ENCODE results near the gene INTS6. TPM values are rescaled to one million over a fixed set of nuclear protein-coding genes. Genes with fewer than 3 reads are reported as not detected.
A peak's percentile ranks its signal among the peaks of the same experiment; 100 is the strongest.

INTS6 gene
- total RNA-seq, 1 experiment from 2014 or later: 27.2 TPM

DNA sequence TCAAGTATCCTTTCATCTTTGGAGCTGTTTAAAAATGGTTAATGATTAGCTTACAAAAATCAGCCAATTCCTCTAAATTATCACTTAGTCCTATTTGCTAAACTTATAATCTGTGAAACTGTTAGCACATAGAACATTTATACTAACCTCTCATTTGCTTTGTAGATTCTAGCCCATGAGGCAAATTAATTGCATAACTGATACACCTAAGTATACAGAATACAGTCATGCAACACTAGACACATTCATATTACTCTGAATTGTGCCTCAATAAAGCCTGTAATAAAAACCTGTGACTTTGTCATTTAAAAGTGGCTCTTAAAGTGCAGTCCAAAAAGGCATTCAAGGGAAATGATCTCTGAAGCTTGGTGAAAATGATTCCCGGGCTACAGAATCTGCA is 92.3 kb downstream of the INTS6 start:
- TF ChIP-seq ZNF423 (CRISPR knock-in tag; IDR thresholded peaks at IDR 0.05) (no peak), CREB1 (CRISPR knock-in tag; IDR thresholded peaks at IDR 0.05) (no peak), HMGA2 (CRISPR knock-in tag; IDR thresholded peaks at IDR 0.05) (no peak), FOXK1 (CRISPR knock-in tag; IDR thresholded peaks at IDR 0.05) (no peak), ZNF232 (CRISPR knock-in tag; IDR thresholded peaks at IDR 0.05) (no peak), ZNF671 (CRISPR knock-in tag; IDR thresholded peaks at IDR 0.05) (no peak), SP1 (CRISPR knock-in tag; conservative IDR thresholded peaks at IDR 0.05) (no peak), ZNF219 (CRISPR knock-in tag; IDR thresholded peaks at IDR 0.05; ENCODE audit: borderline replicate concordance) (no peak), ZNF416 (CRISPR knock-in tag; IDR thresholded peaks at IDR 0.05) (no peak)
- TF ChIP-seq, protein P1, sequence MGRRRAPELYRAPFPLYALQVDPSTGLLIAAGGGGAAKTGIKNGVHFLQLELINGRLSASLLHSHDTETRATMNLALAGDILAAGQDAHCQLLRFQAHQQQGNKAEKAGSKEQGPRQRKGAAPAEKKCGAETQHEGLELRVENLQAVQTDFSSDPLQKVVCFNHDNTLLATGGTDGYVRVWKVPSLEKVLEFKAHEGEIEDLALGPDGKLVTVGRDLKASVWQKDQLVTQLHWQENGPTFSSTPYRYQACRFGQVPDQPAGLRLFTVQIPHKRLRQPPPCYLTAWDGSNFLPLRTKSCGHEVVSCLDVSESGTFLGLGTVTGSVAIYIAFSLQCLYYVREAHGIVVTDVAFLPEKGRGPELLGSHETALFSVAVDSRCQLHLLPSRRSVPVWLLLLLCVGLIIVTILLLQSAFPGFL (CRISPR knock-in tag; IDR thresholded peaks at IDR 0.05; ENCODE audit: borderline replicate concordance): no peak
- TF ChIP-seq, protein P2, sequence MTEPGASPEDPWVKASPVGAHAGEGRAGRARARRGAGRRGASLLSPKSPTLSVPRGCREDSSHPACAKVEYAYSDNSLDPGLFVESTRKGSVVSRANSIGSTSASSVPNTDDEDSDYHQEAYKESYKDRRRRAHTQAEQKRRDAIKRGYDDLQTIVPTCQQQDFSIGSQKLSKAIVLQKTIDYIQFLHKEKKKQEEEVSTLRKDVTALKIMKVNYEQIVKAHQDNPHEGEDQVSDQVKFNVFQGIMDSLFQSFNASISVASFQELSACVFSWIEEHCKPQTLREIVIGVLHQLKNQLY (CRISPR knock-in tag; IDR thresholded peaks at IDR 0.05): no peak
- TF ChIP-seq, protein P3, sequence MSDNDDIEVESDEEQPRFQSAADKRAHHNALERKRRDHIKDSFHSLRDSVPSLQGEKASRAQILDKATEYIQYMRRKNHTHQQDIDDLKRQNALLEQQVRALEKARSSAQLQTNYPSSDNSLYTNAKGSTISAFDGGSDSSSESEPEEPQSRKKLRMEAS (CRISPR knock-in tag; IDR thresholded peaks at IDR 0.05): no peak
- TF ChIP-seq, protein P4, sequence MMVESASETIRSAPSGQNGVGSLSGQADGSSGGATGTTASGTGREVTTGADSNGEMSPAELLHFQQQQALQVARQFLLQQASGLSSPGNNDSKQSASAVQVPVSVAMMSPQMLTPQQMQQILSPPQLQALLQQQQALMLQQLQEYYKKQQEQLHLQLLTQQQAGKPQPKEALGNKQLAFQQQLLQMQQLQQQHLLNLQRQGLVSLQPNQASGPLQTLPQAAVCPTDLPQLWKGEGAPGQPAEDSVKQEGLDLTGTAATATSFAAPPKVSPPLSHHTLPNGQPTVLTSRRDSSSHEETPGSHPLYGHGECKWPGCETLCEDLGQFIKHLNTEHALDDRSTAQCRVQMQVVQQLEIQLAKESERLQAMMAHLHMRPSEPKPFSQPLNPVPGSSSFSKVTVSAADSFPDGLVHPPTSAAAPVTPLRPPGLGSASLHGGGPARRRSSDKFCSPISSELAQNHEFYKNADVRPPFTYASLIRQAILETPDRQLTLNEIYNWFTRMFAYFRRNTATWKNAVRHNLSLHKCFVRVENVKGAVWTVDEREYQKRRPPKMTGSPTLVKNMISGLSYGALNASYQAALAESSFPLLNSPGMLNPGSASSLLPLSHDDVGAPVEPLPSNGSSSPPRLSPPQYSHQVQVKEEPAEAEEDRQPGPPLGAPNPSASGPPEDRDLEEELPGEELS (CRISPR knock-in tag; IDR thresholded peaks at IDR 0.05): no peak
- TF ChIP-seq, protein P5, sequence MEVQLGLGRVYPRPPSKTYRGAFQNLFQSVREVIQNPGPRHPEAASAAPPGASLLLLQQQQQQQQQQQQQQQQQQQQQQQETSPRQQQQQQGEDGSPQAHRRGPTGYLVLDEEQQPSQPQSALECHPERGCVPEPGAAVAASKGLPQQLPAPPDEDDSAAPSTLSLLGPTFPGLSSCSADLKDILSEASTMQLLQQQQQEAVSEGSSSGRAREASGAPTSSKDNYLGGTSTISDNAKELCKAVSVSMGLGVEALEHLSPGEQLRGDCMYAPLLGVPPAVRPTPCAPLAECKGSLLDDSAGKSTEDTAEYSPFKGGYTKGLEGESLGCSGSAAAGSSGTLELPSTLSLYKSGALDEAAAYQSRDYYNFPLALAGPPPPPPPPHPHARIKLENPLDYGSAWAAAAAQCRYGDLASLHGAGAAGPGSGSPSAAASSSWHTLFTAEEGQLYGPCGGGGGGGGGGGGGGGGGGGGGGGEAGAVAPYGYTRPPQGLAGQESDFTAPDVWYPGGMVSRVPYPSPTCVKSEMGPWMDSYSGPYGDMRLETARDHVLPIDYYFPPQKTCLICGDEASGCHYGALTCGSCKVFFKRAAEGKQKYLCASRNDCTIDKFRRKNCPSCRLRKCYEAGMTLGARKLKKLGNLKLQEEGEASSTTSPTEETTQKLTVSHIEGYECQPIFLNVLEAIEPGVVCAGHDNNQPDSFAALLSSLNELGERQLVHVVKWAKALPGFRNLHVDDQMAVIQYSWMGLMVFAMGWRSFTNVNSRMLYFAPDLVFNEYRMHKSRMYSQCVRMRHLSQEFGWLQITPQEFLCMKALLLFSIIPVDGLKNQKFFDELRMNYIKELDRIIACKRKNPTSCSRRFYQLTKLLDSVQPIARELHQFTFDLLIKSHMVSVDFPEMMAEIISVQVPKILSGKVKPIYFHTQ (CRISPR knock-in tag; IDR thresholded peaks at IDR 0.05): no peak
- TF ChIP-seq, protein P6, sequence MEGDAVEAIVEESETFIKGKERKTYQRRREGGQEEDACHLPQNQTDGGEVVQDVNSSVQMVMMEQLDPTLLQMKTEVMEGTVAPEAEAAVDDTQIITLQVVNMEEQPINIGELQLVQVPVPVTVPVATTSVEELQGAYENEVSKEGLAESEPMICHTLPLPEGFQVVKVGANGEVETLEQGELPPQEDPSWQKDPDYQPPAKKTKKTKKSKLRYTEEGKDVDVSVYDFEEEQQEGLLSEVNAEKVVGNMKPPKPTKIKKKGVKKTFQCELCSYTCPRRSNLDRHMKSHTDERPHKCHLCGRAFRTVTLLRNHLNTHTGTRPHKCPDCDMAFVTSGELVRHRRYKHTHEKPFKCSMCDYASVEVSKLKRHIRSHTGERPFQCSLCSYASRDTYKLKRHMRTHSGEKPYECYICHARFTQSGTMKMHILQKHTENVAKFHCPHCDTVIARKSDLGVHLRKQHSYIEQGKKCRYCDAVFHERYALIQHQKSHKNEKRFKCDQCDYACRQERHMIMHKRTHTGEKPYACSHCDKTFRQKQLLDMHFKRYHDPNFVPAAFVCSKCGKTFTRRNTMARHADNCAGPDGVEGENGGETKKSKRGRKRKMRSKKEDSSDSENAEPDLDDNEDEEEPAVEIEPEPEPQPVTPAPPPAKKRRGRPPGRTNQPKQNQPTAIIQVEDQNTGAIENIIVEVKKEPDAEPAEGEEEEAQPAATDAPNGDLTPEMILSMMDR (IDR thresholded peaks at IDR 0.05): no peak
- TF ChIP-seq, protein P7, sequence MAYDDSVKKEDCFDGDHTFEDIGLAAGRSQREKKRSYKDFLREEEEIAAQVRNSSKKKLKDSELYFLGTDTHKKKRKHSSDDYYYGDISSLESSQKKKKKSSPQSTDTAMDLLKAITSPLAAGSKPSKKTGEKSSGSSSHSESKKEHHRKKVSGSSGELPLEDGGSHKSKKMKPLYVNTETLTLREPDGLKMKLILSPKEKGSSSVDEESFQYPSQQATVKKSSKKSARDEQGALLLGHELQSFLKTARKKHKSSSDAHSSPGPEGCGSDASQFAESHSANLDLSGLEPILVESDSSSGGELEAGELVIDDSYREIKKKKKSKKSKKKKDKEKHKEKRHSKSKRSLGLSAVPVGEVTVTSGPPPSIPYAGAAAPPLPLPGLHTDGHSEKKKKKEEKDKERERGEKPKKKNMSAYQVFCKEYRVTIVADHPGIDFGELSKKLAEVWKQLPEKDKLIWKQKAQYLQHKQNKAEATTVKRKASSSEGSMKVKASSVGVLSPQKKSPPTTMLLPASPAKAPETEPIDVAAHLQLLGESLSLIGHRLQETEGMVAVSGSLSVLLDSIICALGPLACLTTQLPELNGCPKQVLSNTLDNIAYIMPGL (CRISPR knock-in tag; IDR thresholded peaks at IDR 0.05): no peak
- TF ChIP-seq, protein P8, sequence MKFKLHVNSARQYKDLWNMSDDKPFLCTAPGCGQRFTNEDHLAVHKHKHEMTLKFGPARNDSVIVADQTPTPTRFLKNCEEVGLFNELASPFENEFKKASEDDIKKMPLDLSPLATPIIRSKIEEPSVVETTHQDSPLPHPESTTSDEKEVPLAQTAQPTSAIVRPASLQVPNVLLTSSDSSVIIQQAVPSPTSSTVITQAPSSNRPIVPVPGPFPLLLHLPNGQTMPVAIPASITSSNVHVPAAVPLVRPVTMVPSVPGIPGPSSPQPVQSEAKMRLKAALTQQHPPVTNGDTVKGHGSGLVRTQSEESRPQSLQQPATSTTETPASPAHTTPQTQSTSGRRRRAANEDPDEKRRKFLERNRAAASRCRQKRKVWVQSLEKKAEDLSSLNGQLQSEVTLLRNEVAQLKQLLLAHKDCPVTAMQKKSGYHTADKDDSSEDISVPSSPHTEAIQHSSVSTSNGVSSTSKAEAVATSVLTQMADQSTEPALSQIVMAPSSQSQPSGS (CRISPR knock-in tag; IDR thresholded peaks at IDR 0.05; ENCODE audit: borderline replicate concordance, low read depth): no peak
- TF ChIP-seq, protein P9, sequence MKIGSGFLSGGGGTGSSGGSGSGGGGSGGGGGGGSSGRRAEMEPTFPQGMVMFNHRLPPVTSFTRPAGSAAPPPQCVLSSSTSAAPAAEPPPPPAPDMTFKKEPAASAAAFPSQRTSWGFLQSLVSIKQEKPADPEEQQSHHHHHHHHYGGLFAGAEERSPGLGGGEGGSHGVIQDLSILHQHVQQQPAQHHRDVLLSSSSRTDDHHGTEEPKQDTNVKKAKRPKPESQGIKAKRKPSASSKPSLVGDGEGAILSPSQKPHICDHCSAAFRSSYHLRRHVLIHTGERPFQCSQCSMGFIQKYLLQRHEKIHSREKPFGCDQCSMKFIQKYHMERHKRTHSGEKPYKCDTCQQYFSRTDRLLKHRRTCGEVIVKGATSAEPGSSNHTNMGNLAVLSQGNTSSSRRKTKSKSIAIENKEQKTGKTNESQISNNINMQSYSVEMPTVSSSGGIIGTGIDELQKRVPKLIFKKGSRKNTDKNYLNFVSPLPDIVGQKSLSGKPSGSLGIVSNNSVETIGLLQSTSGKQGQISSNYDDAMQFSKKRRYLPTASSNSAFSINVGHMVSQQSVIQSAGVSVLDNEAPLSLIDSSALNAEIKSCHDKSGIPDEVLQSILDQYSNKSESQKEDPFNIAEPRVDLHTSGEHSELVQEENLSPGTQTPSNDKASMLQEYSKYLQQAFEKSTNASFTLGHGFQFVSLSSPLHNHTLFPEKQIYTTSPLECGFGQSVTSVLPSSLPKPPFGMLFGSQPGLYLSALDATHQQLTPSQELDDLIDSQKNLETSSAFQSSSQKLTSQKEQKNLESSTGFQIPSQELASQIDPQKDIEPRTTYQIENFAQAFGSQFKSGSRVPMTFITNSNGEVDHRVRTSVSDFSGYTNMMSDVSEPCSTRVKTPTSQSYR (CRISPR knock-in tag; IDR thresholded peaks at IDR 0.05): no peak
- POLR2A ChIA-PET: no interaction called here

More for the DNA sequence above, 92.3 kb downstream of the INTS6 start:
- peak overlapping the region; percentile 44 for H3K27ac Mint-ChIP-seq
- DNase-seq (ENCODE audit: low spot score) (no peak), ATAC-seq (no peak)
- peaks cover 10% of the 10 kb centered on the region for H3K36me3 Mint-ChIP-seq
- H3K9me3 Mint-ChIP-seq: no peaks in the 10 kb centered on the region
- H3K4me3 Mint-ChIP-seq: no peak overlapping the region
- CTCF ChIA-PET: interaction anchor here (0.7 to 2.0 kb wide), 2 partner anchors 36 to 74 kb away, joined by 4 to 8 read pairs; no protein-coding TSS in a partner anchor
- no peaks in the 10 kb centered on the region for H3K27me3 Mint-ChIP-seq (ENCODE audit: low read depth)
- peaks cover 35% of the 10 kb centered on the region for H3K4me1 Mint-ChIP-seq
